Neural progenitor cell (in vitro differentiated cells): ENCODE data around the gene EP400. TPM values are rescaled to one million over a fixed set of nuclear protein-coding genes. Genes with fewer than 3 reads are reported as not detected.

Experiments used
- DNase-seq: peaks from one replicate; pipeline ENCODE4 v3.0.0-alpha.2; 2016; ENCODE audit warnings: low spot score
- H2AFZ ChIP-seq: fragments of 200-600 bp; sonication (generic); replicated peaks from 2 replicates; pipeline ENCODE4 v1.6.1; 2016; ENCODE audit warnings: antibody characterized with exemption
- H3F3A ChIP-seq: fragments of 200-600 bp; sonication (generic); 2 replicates; pipeline ENCODE4 v1.6.1; 2016; ENCODE audit warnings: antibody characterized with exemption, low read depth
- H3K27ac ChIP-seq: fragments of 200-600 bp; sonication (generic); 2 replicates; pipeline ENCODE4 v1.5.1; 2016; ENCODE audit warnings: mild to moderate bottlenecking
- H3K27me3 ChIP-seq: fragments of 200-600 bp; sonication (generic); 2 replicates; pipeline ENCODE4 v1.6.1; 2016; ENCODE audit warnings: mild to moderate bottlenecking, moderate library complexity
- H3K36me3 ChIP-seq: fragments of 200-600 bp; sonication (generic); 2 replicates; pipeline ENCODE4 v1.5.1; 2016
- H3K4me1 ChIP-seq: fragments of 200-600 bp; sonication (generic); 2 replicates; pipeline ENCODE4 v1.6.1; 2016; ENCODE audit warnings: mixed run types
- H3K4me2 ChIP-seq: fragments of 200-600 bp; sonication (generic); 2 replicates; pipeline ENCODE4 v1.6.1; 2016
- H3K4me3 ChIP-seq: fragments of 200-600 bp; sonication (generic); 2 replicates; pipeline ENCODE4 v1.5.1; 2016
- H3K79me2 ChIP-seq: fragments of 200-600 bp; sonication (generic); 2 replicates; pipeline ENCODE4 v1.6.1; 2016; ENCODE audit warnings: low read depth
- H3K9ac ChIP-seq: fragments of 200-600 bp; sonication (generic); 2 replicates; pipeline ENCODE4 v1.6.1; 2016
- H3K9me3 ChIP-seq: fragments of 200-600 bp; sonication (generic); 2 replicates; pipeline ENCODE4 v1.5.1; 2016; ENCODE audit warnings: low read depth
- H4K20me1 ChIP-seq: fragments of 200-600 bp; sonication (generic); 2 replicates; pipeline ENCODE4 v1.6.1; 2016; ENCODE audit warnings: low read depth
- H3K27ac Mint-ChIP-seq: 3 replicates; pipeline ENCODE4 v1.8.0; 2021; ENCODE audit warnings: mixed read lengths
- H3K27me3 Mint-ChIP-seq: 2 replicates; pipeline ENCODE4 v1.8.0; 2022; ENCODE audit warnings: low read depth, mild to moderate bottlenecking, inconsistent platforms, moderate library complexity, mixed read lengths; ENCODE audit not compliant: insufficient read depth
- H3K36me3 Mint-ChIP-seq: 3 replicates; pipeline ENCODE4 v1.8.0; 2021; ENCODE audit warnings: mixed read lengths
- H3K4me1 Mint-ChIP-seq: 3 replicates; pipeline ENCODE4 v1.8.0; 2021; ENCODE audit warnings: mixed read lengths
- H3K4me3 Mint-ChIP-seq: 3 replicates; pipeline ENCODE4 v1.8.0; 2021; ENCODE audit warnings: mild to moderate bottlenecking, moderate library complexity, mixed read lengths
- H3K9me3 Mint-ChIP-seq: 3 replicates; pipeline ENCODE4 v1.8.0; 2020; ENCODE audit warnings: mixed read lengths
- CTCF ChIP-seq: fragments of 200-600 bp; sonication (generic); IDR thresholded peaks from 2 replicates; pipeline ENCODE4 v1.5.1; 2017; ENCODE audit warnings: antibody characterized with exemption, mild to moderate bottlenecking
- EZH2 ChIP-seq: fragments of 200-600 bp; sonication (generic); IDR thresholded peaks from 2 replicates; pipeline ENCODE4 v1.6.1; 2017; ENCODE audit warnings: antibody characterized with exemption, mild to moderate bottlenecking, moderate library complexity
- EZH2phosphoT487 ChIP-seq: fragments of 200-600 bp; sonication (generic); IDR thresholded peaks from 2 replicates; pipeline ENCODE4 v1.6.1; 2017; ENCODE audit warnings: antibody characterized with exemption
- total RNA-seq: library from RNA; depleted of rRNA; stranded (reverse); fragments of >200 nt; gene quantifications from 2 replicates; pipeline ENCODE4 v1.2.3, GENCODE V29; 2015; ENCODE audit warnings: low replicate concordance

EP400 gene
- total RNA-seq, 1 donor from 2014 or later, result 16.3 TPM

DNA sequence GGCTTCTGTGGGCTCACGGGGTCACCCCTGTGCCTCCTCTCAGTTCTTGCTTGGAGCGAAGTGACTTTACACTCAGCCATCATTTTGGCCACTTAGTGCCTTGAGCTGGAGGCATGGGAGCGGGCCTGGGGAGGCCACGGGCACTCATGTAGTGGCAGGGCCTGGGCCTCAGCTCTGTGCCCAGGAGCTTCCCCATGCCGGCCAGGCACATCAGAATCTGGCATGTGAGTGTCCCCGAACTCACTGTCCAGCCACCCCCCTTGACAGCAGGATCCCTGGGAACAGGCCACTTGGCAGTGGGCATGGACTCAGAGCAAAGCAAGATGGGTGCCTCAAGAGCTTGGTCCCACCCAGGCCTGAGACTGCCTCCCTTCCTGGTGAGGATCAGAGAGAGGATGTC, 164.9 kb downstream of the EP400 start:
- H3K36me3 Mint-ChIP-seq, result peaks cover 6% of the 10 kb centered on the region
- H3K36me3 ChIP-seq, result no peaks in the 10 kb centered on the region
- no peaks in the 10 kb centered on the region for H4K20me1 ChIP-seq
- no peaks in the 10 kb centered on the region for H3K27me3 ChIP-seq
- no peak overlapping the region for H3K27ac ChIP-seq
- no peaks in the 10 kb centered on the region for H3K27me3 Mint-ChIP-seq
- no peaks in the 10 kb centered on the region for H3K4me1 Mint-ChIP-seq
- H3K4me2 ChIP-seq, result no peak overlapping the region
- no peak for DNase-seq
- no peaks in the 10 kb centered on the region for H3K9me3 ChIP-seq
- H3K4me1 ChIP-seq, result no peaks in the 10 kb centered on the region
- no peaks in the 10 kb centered on the region for H3K79me2 ChIP-seq
- H3K9me3 Mint-ChIP-seq, result no peaks in the 10 kb centered on the region
- no peaks in the 10 kb centered on the region for H3F3A ChIP-seq
- H3K4me3 ChIP-seq, result no peak overlapping the region
- no peak overlapping the region for H3K27ac Mint-ChIP-seq
- no peak overlapping the region for H3K4me3 Mint-ChIP-seq
- H2AFZ ChIP-seq, result no peak overlapping the region
- TF ChIP-seq CTCF (no peak), EZH2 (no peak), EZH2phosphoT487 (no peak)
- H3K9ac ChIP-seq, result no peak overlapping the region

DNA sequence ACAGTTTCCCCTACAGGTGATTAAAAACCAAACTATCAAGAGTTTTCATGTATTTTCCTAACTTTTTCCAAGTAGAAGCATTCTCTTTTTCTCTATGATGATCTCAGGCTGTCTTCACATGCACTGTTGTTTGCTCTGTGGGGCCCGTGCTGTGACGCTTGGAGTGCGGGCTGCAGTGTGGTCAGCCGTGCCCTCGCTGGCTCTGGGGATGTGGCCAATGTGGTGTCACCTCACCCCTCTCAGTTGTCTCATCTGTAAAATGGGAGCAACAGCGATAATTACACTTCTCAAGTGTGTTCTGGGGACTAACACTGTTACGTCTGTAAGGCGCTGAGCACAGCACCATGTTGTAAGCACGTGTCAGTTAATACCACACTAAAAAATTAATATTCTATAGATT, 165.8 kb downstream of the EP400 start:
- Mint-ChIP-seq H3K27ac (no peak overlapping the region), H3K4me1 (no peaks in the 10 kb centered on the region), H3K36me3 (peaks cover 2% of the 10 kb centered on the region), H3K4me3 (no peak overlapping the region), H3K9me3 (no peaks in the 10 kb centered on the region), H3K27me3 (no peaks in the 10 kb centered on the region)
- H3K4me1 ChIP-seq, result no peaks in the 10 kb centered on the region
- H3K9ac ChIP-seq, result no peak overlapping the region
- no peak overlapping the region for H3K4me2 ChIP-seq
- H3K36me3 ChIP-seq, result no peaks in the 10 kb centered on the region
- TF ChIP-seq EZH2phosphoT487 (no peak), CTCF (no peak), EZH2 (no peak)
- H3K27ac ChIP-seq, result no peak overlapping the region
- H3F3A ChIP-seq, result no peaks in the 10 kb centered on the region
- H3K9me3 ChIP-seq, result no peaks in the 10 kb centered on the region
- no peak for DNase-seq
- H2AFZ ChIP-seq, result no peak overlapping the region
- H3K4me3 ChIP-seq, result no peak overlapping the region
- H4K20me1 ChIP-seq, result no peaks in the 10 kb centered on the region
- no peaks in the 10 kb centered on the region for H3K79me2 ChIP-seq
- no peaks in the 10 kb centered on the region for H3K27me3 ChIP-seq

DNA sequence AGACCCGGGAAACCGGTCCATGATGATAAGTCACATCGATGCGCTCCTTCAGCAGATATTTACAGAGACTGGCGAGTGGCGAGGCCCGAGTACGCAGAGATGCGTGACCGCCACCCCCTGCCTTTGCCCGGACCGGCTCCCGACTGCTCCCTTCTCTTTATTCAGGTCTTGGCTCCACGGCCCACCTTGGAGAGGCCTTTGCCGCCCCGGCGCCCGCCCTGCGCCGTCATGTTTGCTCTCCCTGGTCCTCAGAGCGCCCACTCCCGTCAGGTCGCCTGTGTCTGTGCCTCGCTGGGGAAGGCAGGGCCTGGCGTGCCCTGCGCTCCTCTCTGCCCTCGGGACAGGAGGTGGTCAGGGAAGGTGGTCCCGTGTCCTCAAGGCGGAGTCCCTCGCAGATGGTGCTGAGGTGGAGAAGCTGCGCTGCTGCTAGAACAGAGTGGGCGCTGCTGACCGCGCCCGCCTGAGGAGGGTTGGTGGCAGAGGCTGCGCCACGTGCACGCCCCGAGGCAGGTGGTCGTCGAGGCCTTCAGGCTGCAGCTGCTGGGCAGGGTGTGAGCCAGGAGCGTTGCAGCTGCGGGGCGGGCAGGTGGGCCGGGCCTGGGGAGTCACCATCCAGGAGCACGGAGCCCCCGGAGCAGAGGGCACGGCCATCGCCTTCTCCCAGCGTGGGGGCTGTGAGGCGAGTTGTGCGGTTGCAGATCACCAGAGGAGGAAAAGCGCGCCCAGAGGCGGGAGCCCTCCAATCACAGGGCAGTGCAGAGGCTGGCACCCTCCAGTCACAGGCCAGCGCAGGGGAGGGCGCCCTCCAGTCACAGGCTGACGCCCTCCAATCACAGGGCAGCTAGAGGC, 167.2 kb downstream of the EP400 start:
- Histone ChIP-seq H3K79me2 (no peaks in the 10 kb centered on the region), H3F3A (no peaks in the 10 kb centered on the region), H2AFZ (no peak overlapping the region), H3K9me3 (no peaks in the 10 kb centered on the region), H3K4me1 (no peaks in the 10 kb centered on the region), H3K4me2 (no peak overlapping the region), H3K27me3 (no peaks in the 10 kb centered on the region), H3K4me3 (no peak overlapping the region), H3K27ac (no peak overlapping the region), H4K20me1 (no peaks in the 10 kb centered on the region), H3K36me3 (no peaks in the 10 kb centered on the region), H3K9ac (no peak overlapping the region)
- Mint-ChIP-seq H3K4me3 (no peak overlapping the region), H3K36me3 (peaks cover 2% of the 10 kb centered on the region), H3K9me3 (no peaks in the 10 kb centered on the region), H3K27ac (no peak overlapping the region), H3K27me3 (no peaks in the 10 kb centered on the region), H3K4me1 (no peaks in the 10 kb centered on the region)
- DNase-seq, result no peak
- no peak for TF ChIP-seq EZH2phosphoT487
- no peak for TF ChIP-seq CTCF
- no peak for TF ChIP-seq EZH2
